PFSK-1 (cell line): ENCODE results near the gene MMEL1.

Experiments used
- POLR2AphosphoS5 ChIP-seq: IDR thresholded peaks from 2 replicates; pipeline ENCODE4 v1.6.1; 2012; ENCODE audit warnings: low read depth, mild to moderate bottlenecking, control low read depth, low read length, moderate library complexity
- SIN3A ChIP-seq: IDR thresholded peaks from 2 replicates; pipeline ENCODE4 v1.6.1; 2012; ENCODE audit warnings: mild to moderate bottlenecking, low read length, moderate library complexity, borderline replicate concordance; ENCODE audit not compliant: insufficient read depth
- TAF1 ChIP-seq: IDR thresholded peaks from 2 replicates; pipeline ENCODE4 v1.6.1; 2012; ENCODE audit warnings: low read length, control low read depth, borderline replicate concordance; ENCODE audit not compliant: insufficient read depth
- TF ChIP-seq, protein P1 (sequence below), 2 experiments: IDR thresholded peaks; 2 replicates each; pipeline versions ENCODE4 v1.6.1 to v1.8.0; 2011 to 2012; ENCODE audit warnings: low read depth in 2 of 2, low read length in 2 of 2, control low read depth in 1 of 2, inconsistent platforms in 1 of 2, mild to moderate bottlenecking in 1 of 2, moderate library complexity in 1 of 2; ENCODE audit not compliant: insufficient read depth in 1 of 2

DNA sequence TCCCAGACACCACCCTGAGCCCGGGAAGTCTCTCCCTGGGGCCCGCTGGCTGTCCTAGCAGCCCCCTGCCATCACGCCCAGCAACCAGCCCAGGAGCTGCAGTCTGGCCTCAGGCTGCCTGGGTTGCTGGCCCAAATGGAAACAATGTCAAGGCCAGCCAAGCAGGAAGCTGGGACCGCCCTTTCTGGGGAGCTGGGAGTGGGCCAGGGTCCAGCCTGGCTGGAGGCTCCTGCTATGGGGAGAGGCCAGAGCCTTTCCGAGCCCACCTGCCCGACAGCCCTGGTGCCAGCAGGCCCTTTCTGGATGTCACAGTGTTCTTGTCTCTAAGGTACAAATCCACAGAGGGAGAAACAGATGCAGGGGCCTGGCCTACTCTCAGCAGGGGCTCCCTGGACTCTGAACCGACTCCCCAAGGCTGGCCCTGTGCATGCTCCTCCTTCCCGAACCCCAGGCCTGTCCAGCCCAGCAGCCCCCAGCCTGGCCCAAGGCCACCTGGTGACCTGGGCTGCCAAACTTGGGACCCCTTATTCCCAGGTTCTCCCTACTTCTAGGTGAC lies 1.2 kb upstream of the MMEL1 start:
- TF ChIP-seq TAF1 (no peak), POLR2AphosphoS5 (no peak), SIN3A (no peak)
- TF ChIP-seq, protein P1, sequence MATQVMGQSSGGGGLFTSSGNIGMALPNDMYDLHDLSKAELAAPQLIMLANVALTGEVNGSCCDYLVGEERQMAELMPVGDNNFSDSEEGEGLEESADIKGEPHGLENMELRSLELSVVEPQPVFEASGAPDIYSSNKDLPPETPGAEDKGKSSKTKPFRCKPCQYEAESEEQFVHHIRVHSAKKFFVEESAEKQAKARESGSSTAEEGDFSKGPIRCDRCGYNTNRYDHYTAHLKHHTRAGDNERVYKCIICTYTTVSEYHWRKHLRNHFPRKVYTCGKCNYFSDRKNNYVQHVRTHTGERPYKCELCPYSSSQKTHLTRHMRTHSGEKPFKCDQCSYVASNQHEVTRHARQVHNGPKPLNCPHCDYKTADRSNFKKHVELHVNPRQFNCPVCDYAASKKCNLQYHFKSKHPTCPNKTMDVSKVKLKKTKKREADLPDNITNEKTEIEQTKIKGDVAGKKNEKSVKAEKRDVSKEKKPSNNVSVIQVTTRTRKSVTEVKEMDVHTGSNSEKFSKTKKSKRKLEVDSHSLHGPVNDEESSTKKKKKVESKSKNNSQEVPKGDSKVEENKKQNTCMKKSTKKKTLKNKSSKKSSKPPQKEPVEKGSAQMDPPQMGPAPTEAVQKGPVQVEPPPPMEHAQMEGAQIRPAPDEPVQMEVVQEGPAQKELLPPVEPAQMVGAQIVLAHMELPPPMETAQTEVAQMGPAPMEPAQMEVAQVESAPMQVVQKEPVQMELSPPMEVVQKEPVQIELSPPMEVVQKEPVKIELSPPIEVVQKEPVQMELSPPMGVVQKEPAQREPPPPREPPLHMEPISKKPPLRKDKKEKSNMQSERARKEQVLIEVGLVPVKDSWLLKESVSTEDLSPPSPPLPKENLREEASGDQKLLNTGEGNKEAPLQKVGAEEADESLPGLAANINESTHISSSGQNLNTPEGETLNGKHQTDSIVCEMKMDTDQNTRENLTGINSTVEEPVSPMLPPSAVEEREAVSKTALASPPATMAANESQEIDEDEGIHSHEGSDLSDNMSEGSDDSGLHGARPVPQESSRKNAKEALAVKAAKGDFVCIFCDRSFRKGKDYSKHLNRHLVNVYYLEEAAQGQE (IDR thresholded peaks at IDR 0.05; ENCODE audit: insufficient read depth in 1 of 2, low read depth in 2 of 2, low read length in 2 of 2): no peak
